PC-9 (cell line): ENCODE results near the gene CACNG7. TPM values are rescaled to one million over a fixed set of nuclear protein-coding genes. Genes with fewer than 3 reads are reported as not detected.
A peak's percentile ranks its signal among the peaks of the same experiment; 100 is the strongest.

Experiments
- BruUV-seq: library from RNA; stranded (reverse); fragments of 400-500 nt; replicated peaks from 2 replicates; lab custom pipeline; 2021; lab: Mats Ljungman, UMichigan
- CTCF ChIA-PET: fragments of 300-600 bp; sonication (Branson Sonifier 250); formaldehyde crosslinking; loops from one replicate; lab custom pipeline; 2022; ENCODE audit warnings: antibody characterized with exemption; lab: Charles Lee
- POLR2A ChIA-PET: fragments of 300-600 bp; sonication (Branson Sonifier 250); formaldehyde crosslinking; loops from one replicate; lab custom pipeline; 2022; ENCODE audit warnings: antibody characterized with exemption; ENCODE audit not compliant: unreplicated experiment; lab: Charles Lee
- DNase-seq, 2 experiments: peaks; one replicate each; pipeline versions ENCODE4 v3.0.0 to v3.0.0-alpha.2; 2015 to 2022; ENCODE audit warnings: mixed read lengths in 1 of 2
- H2AFZ ChIP-seq: fragments of 200-600 bp; sonication (generic); 2 replicates; pipeline ENCODE4 v1.8.1; 2017; ENCODE audit warnings: antibody characterized with exemption
- H3F3A ChIP-seq: fragments of 200-600 bp; sonication (generic); 2 replicates; pipeline ENCODE4 v1.8.1; 2017; ENCODE audit warnings: antibody characterized with exemption, mild to moderate bottlenecking, low read depth; ENCODE audit not compliant: insufficient read depth
- H3K27ac ChIP-seq: fragments of 200-600 bp; sonication (generic); 2 replicates; pipeline ENCODE4 v1.6.1; 2016; ENCODE audit warnings: mixed run types
- H3K27me3 ChIP-seq: fragments of 200-600 bp; sonication (generic); 2 replicates; pipeline ENCODE4 v1.6.1; 2016; ENCODE audit warnings: low read depth, mixed run types; ENCODE audit not compliant: insufficient read depth
- H3K36me3 ChIP-seq: fragments of 200-600 bp; sonication (generic); 2 replicates; pipeline ENCODE4 v1.6.1; 2016; ENCODE audit warnings: low read depth, mixed run types
- H3K4me1 ChIP-seq: fragments of 200-600 bp; sonication (generic); replicated peaks from 2 replicates; pipeline ENCODE4 v1.6.1; 2016; ENCODE audit warnings: mixed run types; ENCODE audit not compliant: insufficient read depth
- H3K4me2 ChIP-seq: fragments of 200-600 bp; sonication (generic); 2 replicates; pipeline ENCODE4 v1.6.1; 2017; ENCODE audit warnings: mixed run types
- H3K4me3 ChIP-seq: fragments of 200-600 bp; sonication (generic); 2 replicates; pipeline ENCODE4 v1.6.1; 2016; ENCODE audit warnings: mixed run types
- H3K79me2 ChIP-seq: fragments of 200-600 bp; sonication (generic); 2 replicates; pipeline ENCODE4 v1.6.1; 2017; ENCODE audit warnings: low read depth, mixed run types
- H3K9me2 ChIP-seq: fragments of 200-600 bp; sonication (generic); 2 replicates; pipeline ENCODE4 v1.8.1; 2017; ENCODE audit warnings: mild to moderate bottlenecking; ENCODE audit not compliant: insufficient read depth
- H3K9me3 ChIP-seq: fragments of 200-600 bp; sonication (generic); 2 replicates; pipeline ENCODE4 v1.8.1; 2016; ENCODE audit warnings: low read depth; ENCODE audit not compliant: insufficient read depth
- H4K20me1 ChIP-seq: fragments of 200-600 bp; sonication (generic); 2 replicates; pipeline ENCODE4 v1.8.1; 2017; ENCODE audit not compliant: insufficient read depth
- EZH2 ChIP-seq: fragments of 200-600 bp; sonication (generic); IDR thresholded peaks from 2 replicates; pipeline ENCODE4 v1.8.0; 2017; ENCODE audit warnings: antibody characterized with exemption, low read depth
- intact Hi-C: fragments of 100-400 bp; cut with micrococcal nuclease; formaldehyde crosslinking; loops from one replicate; pipeline ENCODE4 v1.10.0; 2022; ENCODE audit not compliant: unreplicated experiment
- total RNA-seq: library from RNA; stranded (reverse); gene quantifications from 2 replicates; pipeline ENCODE4 v1.2.3, GENCODE V29; 2021
- TF ChIP-seq, protein P1 (sequence below): fragments of 200-600 bp; sonication (generic); conservative IDR thresholded peaks from 2 replicates; pipeline ENCODE4 v1.6.1; 2017; ENCODE audit warnings: mixed run types, antibody characterized with exemption, mild to moderate bottlenecking, moderate library complexity

The CACNG7 gene
- total RNA-seq, 1 experiment from 2014 or later, result not detected

DNA sequence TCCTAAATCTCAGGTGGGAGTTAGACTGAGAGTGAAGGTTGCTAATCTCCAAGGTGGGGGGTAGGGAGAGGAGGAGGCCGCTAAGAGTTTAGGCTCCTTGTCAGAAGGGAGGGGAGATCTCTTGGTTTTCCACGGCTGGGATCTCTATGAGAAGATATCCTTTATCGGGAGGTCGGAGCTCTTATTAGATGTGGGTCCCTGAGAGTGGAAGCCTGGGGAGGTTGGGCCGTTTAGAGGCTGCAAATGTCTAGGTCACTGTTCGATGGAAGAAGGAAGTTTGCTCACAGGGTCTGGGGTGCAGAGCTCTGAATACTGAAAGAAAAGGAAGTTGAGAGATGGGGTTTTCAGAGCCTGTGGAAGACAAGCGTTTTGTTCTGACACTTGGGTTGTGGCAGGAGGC is 37.6 kb upstream of the CACNG7 start:
- Histone ChIP-seq H3K36me3 (peaks cover 25% of the 10 kb centered on the region), H4K20me1 (peaks cover 10% of the 10 kb centered on the region; the same call in 1 of the 2 replicates), H3K27ac (no peak overlapping the region), H3K79me2 (peaks cover 37% of the 10 kb centered on the region), H3F3A (peaks cover 58% of the 10 kb centered on the region), H2AFZ (no peak overlapping the region), H3K27me3 (no peaks in the 10 kb centered on the region), H3K4me1 (peaks cover 7% of the 10 kb centered on the region), H3K4me3 (no peak overlapping the region), H3K4me2 (no peak overlapping the region), H3K9me2 (no peaks in the 10 kb centered on the region), H3K9me3 (no peaks in the 10 kb centered on the region)
- CTCF ChIA-PET, result interaction anchor here (1.1 kb wide), 1 partner anchor 16 kb away, joined by 3 read pairs; no protein-coding TSS in a partner anchor
- no peak for DNase-seq
- no TSS peak for BruUV-seq
- TF ChIP-seq, protein P1, sequence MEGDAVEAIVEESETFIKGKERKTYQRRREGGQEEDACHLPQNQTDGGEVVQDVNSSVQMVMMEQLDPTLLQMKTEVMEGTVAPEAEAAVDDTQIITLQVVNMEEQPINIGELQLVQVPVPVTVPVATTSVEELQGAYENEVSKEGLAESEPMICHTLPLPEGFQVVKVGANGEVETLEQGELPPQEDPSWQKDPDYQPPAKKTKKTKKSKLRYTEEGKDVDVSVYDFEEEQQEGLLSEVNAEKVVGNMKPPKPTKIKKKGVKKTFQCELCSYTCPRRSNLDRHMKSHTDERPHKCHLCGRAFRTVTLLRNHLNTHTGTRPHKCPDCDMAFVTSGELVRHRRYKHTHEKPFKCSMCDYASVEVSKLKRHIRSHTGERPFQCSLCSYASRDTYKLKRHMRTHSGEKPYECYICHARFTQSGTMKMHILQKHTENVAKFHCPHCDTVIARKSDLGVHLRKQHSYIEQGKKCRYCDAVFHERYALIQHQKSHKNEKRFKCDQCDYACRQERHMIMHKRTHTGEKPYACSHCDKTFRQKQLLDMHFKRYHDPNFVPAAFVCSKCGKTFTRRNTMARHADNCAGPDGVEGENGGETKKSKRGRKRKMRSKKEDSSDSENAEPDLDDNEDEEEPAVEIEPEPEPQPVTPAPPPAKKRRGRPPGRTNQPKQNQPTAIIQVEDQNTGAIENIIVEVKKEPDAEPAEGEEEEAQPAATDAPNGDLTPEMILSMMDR, result no peak
- no peak for TF ChIP-seq EZH2
- POLR2A ChIA-PET, result no interaction called here
- intact Hi-C loops, result no loop called here

DNA sequence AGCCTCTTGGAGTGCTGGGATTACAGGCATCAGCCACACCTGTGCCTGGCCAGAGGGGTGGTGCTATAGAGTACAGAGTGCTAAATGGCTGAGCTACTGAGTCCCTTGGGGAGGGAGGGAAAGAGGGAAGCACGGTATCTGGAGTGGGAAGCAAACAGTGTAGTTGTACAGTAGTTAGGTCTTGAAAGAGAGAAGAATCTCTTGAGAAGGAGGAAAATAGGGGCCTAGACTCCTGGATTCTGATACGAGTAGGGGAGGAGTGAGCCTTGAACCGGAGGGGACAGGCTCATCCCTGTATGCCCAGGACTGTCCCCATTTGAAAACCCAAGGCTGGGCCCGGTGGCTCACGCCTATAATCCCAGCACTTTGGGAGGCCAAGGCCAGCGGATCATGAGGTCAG is 36.3 kb upstream of the CACNG7 start:
- peaks cover 25% of the 10 kb centered on the region for H3K36me3 ChIP-seq
- intact Hi-C loops, result no loop called here
- no peaks in the 10 kb centered on the region for H3K4me1 ChIP-seq
- H3K4me3 ChIP-seq, result no peak overlapping the region
- no peaks in the 10 kb centered on the region for H3K9me2 ChIP-seq
- no peaks in the 10 kb centered on the region for H3K27me3 ChIP-seq
- H3K79me2 ChIP-seq, result peaks cover 30% of the 10 kb centered on the region
- ChIA-PET POLR2A (interaction anchor here (0.6 kb wide), 2 partner anchors 10 to 32 kb away, joined by 4 read pairs; no protein-coding TSS in a partner anchor), CTCF (no interaction called here)
- BruUV-seq, result no TSS peak
- no peak overlapping the region for H2AFZ ChIP-seq
- no peaks in the 10 kb centered on the region for H3K9me3 ChIP-seq
- no peak overlapping the region for H3K27ac ChIP-seq
- H3F3A ChIP-seq, result peaks cover 62% of the 10 kb centered on the region
- peak in 1 of 2 experiments; percentile 36 for DNase-seq
- H4K20me1 ChIP-seq, result peaks cover 10% of the 10 kb centered on the region; the same call in 1 of the 2 replicates
- no peak overlapping the region for H3K4me2 ChIP-seq
- TF ChIP-seq, protein P1, result no peak
- no peak for TF ChIP-seq EZH2

DNA sequence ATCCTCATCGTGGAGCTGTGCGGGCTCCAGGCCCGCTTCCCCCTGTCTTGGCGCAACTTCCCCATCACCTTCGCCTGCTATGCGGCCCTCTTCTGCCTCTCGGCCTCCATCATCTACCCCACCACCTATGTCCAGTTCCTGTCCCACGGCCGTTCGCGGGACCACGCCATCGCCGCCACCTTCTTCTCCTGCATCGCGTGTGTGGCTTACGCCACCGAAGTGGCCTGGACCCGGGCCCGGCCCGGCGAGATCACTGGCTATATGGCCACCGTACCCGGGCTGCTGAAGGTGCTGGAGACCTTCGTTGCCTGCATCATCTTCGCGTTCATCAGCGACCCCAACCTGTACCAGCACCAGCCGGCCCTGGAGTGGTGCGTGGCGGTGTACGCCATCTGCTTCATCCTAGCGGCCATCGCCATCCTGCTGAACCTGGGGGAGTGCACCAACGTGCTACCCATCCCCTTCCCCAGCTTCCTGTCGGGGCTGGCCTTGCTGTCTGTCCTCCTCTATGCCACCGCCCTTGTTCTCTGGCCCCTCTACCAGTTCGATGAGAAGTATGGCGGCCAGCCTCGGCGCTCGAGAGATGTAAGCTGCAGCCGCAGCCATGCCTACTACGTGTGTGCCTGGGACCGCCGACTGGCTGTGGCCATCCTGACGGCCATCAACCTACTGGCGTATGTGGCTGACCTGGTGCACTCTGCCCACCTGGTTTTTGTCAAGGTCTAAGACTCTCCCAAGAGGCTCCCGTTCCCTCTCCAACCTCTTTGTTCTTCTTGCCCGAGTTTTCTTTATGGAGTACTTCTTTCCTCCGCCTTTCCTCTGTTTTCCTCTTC is 35.1 kb upstream of the CACNG7 start:
- H3K27me3 ChIP-seq, result no peaks in the 10 kb centered on the region
- H3K4me3 ChIP-seq, result no peak overlapping the region
- peaks cover 25% of the 10 kb centered on the region for H3K36me3 ChIP-seq
- intact Hi-C loops, result no loop called here
- no peak overlapping the region for H3K27ac ChIP-seq
- ChIA-PET CTCF (interaction anchor here (0.7 kb wide), 1 partner anchor 223 kb away, joined by 3 read pairs; no protein-coding TSS in a partner anchor), POLR2A (interaction anchor here (0.6 kb wide), 2 partner anchors 14 to 316 kb away, joined by 3 to 5 read pairs; partner anchors contain the start of gene MBOAT7)
- no TSS peak for BruUV-seq
- no peak overlapping the region for H2AFZ ChIP-seq
- H3K4me1 ChIP-seq, result peaks cover 4% of the 10 kb centered on the region; the same call in 1 of the 2 replicates
- H3K79me2 ChIP-seq, result peaks cover 20% of the 10 kb centered on the region
- DNase-seq, result peak in 1 of 2 experiments; percentile 5
- H3K9me2 ChIP-seq, result no peaks in the 10 kb centered on the region
- H3K4me2 ChIP-seq, result no peak overlapping the region
- no peak for TF ChIP-seq EZH2
- peaks cover 10% of the 10 kb centered on the region; the same call in 1 of the 2 replicates for H4K20me1 ChIP-seq
- H3K9me3 ChIP-seq, result no peaks in the 10 kb centered on the region
- H3F3A ChIP-seq, result peaks cover 56% of the 10 kb centered on the region
